Cardiac fibroblast (primary cell): ENCODE results near the gene SPINK7.

ENCODE experiments used
- DNase-seq, 2 donors: peaks; one replicate each; pipeline versions ENCODE4 v3.0.0 to v3.0.0-alpha.2; 2010; ENCODE audit warnings: low read depth in 2 of 2
- H3K4me3 ChIP-seq, 2 donors: replicated peaks in 1 of 2; 1 replicate in 1 of 2; 2 replicates in 1 of 2; pipeline ENCODE4 v1.5.1; 2011; ENCODE audit warnings: low read depth in 2 of 2, low read length in 2 of 2, mild to moderate bottlenecking in 2 of 2, moderate library complexity in 1 of 2
- TF ChIP-seq, protein P1 (sequence below): IDR thresholded peaks from one replicate; pipeline ENCODE4 v1.5.1; 2011; ENCODE audit warnings: low read depth, mild to moderate bottlenecking, low read length, inconsistent platforms

The SPINK7 gene

DNA sequence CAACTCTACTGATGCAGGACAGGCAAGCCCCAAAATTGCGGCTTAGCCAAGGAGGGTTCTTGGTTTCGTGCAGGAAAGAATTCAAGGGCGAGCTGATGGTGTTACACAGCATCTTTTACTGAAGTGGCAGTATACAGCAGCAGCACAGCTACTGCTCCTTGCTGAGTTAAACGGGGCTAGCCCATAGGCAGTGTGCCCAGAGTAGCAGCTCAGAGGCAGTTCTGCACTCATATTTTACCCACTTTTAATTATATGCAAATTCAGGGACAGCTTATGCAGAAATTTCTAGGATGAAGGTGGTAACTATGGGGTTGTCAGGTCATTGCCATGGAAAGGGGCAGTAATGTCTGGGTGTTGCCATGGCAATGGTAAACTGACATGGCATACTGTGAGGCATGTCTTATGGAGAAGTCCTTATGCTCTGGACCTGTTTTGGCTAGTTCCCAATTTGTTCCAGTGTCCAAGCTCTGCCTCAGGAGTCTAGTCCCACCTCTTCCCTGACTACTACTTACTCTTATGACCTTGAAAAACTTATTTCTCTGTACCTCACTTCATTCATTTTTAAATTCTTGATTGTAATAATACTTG lies 21.1 kb downstream of the SPINK7 start:
- TF ChIP-seq, protein P1, sequence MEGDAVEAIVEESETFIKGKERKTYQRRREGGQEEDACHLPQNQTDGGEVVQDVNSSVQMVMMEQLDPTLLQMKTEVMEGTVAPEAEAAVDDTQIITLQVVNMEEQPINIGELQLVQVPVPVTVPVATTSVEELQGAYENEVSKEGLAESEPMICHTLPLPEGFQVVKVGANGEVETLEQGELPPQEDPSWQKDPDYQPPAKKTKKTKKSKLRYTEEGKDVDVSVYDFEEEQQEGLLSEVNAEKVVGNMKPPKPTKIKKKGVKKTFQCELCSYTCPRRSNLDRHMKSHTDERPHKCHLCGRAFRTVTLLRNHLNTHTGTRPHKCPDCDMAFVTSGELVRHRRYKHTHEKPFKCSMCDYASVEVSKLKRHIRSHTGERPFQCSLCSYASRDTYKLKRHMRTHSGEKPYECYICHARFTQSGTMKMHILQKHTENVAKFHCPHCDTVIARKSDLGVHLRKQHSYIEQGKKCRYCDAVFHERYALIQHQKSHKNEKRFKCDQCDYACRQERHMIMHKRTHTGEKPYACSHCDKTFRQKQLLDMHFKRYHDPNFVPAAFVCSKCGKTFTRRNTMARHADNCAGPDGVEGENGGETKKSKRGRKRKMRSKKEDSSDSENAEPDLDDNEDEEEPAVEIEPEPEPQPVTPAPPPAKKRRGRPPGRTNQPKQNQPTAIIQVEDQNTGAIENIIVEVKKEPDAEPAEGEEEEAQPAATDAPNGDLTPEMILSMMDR, result no peak
- no peak overlapping the region for H3K4me3 ChIP-seq
- no peak for DNase-seq

DNA sequence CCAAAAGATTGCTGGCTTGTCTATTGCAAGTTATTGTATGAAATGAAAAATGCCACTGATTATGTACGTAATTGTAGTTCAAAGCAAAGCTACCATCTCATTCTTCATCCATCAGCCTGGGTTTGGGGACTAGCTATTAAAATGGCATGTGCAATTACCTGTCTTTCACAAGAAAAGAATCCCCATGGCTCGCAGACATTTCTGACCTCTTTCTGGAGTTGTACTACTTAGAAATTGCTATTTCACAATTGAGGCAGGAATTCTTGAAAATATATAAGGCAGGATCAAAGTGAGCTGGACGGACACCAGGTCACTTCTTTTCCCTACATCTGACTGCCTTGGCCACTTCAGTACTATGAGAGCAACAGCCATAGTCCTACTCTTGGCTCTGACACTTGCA lies 23.0 kb downstream of the SPINK7 start, which contains the start of gene SPINK9:
Gene SPINK9 (plus strand): TSS at position 301 of the 400 bp plus-strand sequence. CDS start 55 bp downstream, at position 356.
- TF ChIP-seq, protein P1, result no peak
- H3K4me3 ChIP-seq, result no peak within 1 kb of the TSS
- no peak for DNase-seq

DNA sequence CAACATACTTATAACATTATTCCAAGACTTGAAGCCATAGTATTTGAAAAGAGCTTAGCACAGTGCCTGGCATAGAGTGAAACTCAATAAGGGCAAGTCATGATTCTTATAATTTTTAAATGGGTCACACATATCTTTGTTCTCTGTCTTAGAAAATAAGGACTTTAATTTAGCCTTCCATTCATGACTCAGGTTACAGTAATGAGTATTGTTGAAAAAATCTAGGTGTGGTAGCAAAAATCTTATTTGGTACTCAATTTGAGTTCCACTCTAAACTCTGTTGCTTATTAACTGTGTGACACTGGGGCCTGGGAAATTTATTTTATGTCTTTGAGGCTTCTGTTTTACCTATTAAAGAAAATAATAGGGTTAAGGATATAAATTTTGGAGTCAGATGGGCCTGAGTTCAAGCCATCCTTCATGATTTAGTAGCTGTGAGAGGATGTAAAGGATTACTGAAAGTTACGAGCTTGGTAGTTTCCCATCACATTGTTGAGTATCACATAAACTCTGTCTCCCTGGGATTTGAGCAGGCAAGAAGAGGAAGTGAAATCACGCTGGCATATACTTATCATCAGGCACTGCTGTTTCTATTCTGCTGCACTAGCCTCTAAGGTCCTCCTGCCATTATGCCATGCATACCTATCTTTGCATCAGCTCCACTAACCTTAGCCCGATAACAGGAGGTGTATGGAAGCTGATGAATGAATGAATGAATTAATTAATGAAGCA lies 24.6 kb downstream of the SPINK7 start:
- TF ChIP-seq, protein P1, result no peak
- DNase-seq, result no peak
- no peak overlapping the region for H3K4me3 ChIP-seq

DNA sequence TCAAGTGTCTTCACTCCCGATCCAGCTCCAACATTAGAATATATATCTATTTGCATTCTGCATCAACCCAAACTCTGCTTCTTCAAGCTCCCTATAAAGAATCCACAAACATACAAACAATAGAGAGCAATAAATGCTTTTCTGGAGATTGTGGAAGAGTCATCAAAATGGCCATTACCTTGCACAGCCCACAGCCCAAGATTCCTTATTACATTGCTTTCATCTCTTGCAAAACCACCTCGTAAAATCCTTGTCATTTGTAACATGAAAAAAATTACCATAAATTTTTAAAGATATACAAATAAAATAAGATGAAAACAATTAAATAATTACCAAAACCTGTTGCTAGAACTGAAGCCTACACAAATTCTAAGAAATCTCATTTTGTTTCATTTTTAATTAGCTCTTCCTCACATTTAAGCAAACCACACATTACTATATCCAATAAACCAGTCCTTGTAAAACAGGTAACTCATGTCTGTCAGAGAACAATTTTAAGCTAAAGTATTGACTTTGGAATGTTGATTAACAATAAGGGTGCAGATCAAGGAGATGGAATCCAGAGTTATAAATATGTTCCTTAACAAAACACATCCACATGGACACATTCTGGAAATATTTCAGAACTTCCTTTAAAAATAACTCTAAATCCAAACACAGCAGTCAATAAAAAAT lies 30.3 kb downstream of the SPINK7 start:
- DNase-seq, result no peak
- TF ChIP-seq, protein P1, result no peak
- no peak overlapping the region for H3K4me3 ChIP-seq

DNA sequence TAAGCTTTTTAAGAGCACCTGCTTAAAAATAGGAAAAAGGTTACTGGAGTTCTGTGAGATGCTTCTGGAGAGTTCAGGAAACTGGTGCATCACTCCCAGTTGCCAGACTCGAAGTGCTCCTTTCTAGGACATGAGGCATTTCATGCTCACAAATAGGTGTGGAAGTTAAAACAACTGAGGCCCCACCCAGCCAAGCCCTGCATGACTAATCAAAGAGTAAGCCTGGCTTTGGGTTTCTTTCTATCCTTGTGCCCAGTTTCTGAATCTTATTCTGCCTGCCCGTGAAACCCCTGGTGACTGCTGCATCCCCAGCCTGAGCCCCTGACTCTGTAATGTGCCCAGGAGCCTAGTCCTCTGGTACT lies 30.8 kb downstream of the SPINK7 start:
- no peak overlapping the region for H3K4me3 ChIP-seq
- TF ChIP-seq, protein P1, result no peak
- DNase-seq, result no peak

DNA sequence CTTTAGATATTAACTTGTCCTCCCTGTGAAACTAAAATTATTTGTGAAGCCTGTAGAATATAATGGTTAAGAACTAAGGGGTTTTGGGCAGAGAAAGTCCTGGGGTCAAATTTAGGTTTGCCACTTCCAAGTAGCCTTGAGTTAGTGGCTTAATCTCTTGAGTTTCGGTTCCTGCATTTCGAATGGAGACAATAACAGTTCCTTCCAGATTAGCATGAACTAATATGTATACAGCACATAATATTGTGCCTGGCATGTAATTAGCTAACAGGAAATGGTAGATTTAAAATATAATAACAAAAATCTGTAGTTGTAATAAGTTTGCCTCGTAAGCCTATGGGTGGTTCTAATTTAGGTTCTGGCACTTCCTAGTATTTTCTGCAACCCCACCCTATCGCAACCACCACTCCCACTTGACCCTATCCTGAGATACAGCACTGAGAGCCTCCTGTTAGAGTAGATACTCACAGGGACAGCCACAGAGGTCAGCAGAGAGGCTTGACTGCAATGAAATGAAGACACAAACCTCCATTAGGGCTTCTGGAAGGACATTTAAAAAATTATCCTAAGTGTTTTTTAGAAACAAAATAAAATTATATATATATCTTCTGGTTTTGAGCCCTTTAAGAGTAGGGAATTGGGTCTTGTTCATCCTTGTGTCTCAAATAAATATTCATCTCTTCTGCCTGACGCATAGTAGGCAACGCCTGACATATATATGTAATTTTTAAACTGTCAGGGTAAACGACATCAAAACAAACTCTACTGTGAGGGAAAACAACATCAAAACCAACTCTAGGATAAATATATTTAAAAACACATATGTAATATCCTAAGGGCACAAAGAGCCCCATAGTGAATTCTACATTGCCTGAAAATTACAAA lies 31.6 kb downstream of the SPINK7 start:
- DNase-seq, result no peak
- H3K4me3 ChIP-seq, result no peak overlapping the region
- TF ChIP-seq, protein P1, result no peak
